ENCODE measurements around the gene TEX22. TPM values are rescaled to one million over a fixed set of nuclear protein-coding genes. Genes with fewer than 3 reads are reported as not detected.

The TEX22 gene, protein sequence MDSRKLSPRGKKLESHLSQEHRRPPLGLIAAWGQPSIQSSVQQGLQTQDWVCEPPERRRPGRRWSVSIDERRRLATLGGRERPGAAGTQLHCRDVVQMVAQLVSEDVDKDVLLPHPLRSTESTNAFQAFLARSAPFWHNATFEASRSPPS
- total RNA-seq (1 to 10 TPM; 1.7 to 3.0 TPM), polyA plus RNA-seq (ENCODE audit: insufficient read length in 6 of 6) (1 to 10 TPM in 5 of 6 donors, under 1 TPM in 1; 0.96 to 2.7 (median 1.3) TPM)
- long read RNA-seq, donor 1, result 0 reads
- long read RNA-seq, donor 2, result 0 reads
- long read RNA-seq, donor 3, result 0 reads
- long read RNA-seq, donor 4, result 0 reads
- long read RNA-seq, donor 5, result 0 reads
- long read RNA-seq, donor 6, partial matches to known transcripts, result 20 of 20 reads
- long read RNA-seq, donor 6, other reads (novel, unspliced or antisense), result 0 of 20 reads
- long read RNA-seq, donor 7, partial matches to known transcripts, result 0 of 1 reads
- long read RNA-seq, donor 7, other reads (novel, unspliced or antisense), result 0 of 1 reads
- long read RNA-seq, donor 8, result 0 reads
- long read RNA-seq, donor 9, result 0 reads
- long read RNA-seq, donor 10, partial matches to known transcripts, result 0 of 1 reads
- long read RNA-seq, donor 10, other reads (novel, unspliced or antisense), result 1 of 1 reads
- long read RNA-seq, donor 11, result 0 reads
- long read RNA-seq, donor 12, result 0 reads

DNA sequence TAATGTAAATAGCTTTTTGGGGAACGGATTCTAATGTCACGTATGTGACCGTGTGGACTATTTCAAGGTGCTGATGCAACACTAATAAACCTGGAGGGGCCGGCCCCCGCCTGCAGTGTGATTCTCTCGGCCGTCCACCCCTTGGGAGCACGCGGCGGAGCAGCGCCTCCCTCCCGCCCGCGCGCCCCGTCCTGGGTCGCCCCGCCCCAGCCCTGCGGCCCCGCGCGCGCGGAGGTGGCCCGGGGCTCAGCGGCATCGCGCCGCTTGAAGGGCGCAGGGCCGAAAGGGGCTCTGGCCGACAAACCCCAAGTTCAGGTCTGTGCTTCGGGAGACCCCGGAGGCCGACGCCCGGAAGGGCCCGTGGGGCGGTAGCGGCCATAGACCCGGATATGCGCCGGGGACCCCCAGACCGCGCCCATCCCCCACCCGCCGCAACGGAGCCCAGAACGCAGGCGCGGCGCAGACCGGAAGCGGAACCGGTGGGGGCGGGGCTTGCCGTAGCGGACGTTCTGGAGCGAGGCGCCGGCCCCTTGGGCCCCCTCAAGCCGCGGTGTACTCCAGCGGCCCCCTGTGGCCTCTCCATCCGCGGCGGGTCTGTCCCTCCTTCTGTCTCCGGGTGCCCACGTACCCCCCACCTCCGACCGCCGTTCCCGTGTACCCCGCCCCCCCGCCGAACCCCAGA lies at the start of gene TEX22:
Gene TEX22, plus strand, starts transcription at position 495 of the 682 bp plus-strand sequence. CDS start 803 bp downstream, outside the sequence.
- no peaks in the 10 kb centered on the region for H3K27me3 ChIP-seq
- H3K4me1 ChIP-seq, result peaks cover 13 to 48% of the 10 kb centered on the region in 2 donors
- peak; percentile 84 to 96 (median 90) for DNase-seq
- peak within 1 kb of the TSS; percentile 79 to 92 for H3K27ac ChIP-seq
- H3K4me3 ChIP-seq, result peak within 1 kb of the TSS; percentile 73 to 86
- ATAC-seq, result peak; percentile 95
- intact Hi-C loops (cut with DNase I), result no loop called here
- H3K9me3 ChIP-seq, result peaks cover 0 to 2% of the 10 kb centered on the region in 2 donors
- H3K36me3 ChIP-seq, result peaks cover 0 to 24% of the 10 kb centered on the region in 2 donors
- TF ChIP-seq, protein P1, sequence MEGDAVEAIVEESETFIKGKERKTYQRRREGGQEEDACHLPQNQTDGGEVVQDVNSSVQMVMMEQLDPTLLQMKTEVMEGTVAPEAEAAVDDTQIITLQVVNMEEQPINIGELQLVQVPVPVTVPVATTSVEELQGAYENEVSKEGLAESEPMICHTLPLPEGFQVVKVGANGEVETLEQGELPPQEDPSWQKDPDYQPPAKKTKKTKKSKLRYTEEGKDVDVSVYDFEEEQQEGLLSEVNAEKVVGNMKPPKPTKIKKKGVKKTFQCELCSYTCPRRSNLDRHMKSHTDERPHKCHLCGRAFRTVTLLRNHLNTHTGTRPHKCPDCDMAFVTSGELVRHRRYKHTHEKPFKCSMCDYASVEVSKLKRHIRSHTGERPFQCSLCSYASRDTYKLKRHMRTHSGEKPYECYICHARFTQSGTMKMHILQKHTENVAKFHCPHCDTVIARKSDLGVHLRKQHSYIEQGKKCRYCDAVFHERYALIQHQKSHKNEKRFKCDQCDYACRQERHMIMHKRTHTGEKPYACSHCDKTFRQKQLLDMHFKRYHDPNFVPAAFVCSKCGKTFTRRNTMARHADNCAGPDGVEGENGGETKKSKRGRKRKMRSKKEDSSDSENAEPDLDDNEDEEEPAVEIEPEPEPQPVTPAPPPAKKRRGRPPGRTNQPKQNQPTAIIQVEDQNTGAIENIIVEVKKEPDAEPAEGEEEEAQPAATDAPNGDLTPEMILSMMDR (IDR thresholded peaks at IDR 0.05), result no peak

DNA sequence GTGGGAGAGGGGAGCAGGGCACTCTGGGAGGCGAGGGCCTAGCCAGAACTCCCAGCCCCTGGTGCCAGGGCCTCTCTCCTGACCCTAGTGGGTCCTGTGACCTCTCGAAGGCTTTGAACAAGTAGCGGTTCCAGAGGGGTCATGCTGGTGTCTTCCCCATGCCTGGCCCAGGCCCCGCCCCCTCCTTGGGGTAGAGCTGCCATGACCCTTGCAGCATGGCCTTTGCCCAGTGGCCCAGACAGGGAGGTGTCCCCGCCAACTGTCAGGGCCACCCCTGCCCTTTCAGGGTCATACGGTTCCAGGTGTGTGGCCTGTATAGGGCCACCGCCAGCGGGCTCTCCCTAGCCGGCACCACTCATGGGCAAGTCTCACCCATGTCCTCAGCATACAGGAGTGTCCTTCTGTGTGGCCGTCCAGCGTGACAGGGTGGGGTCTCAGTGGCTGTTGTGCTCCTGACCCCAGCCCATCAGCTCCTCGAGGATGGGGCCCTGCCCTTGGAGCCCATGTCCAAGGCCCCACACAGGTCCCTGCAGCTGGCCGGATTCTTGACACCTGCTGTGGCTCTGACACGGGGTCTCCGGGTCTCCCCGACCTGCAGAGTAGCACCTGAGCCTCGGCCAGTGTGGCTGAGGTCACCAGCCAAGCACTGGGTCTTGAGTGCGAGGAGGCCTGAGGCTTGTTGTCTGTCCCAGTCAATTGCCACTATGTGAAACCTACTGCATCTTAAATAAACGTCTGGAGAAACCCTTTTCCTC lies 49.2 kb upstream of the TEX22 start:
- no peak for ATAC-seq
- Histone ChIP-seq H3K27me3 (no peaks in the 10 kb centered on the region), H3K9me3 (no peaks in the 10 kb centered on the region), H3K36me3 (peaks cover 0 to 28% of the 10 kb centered on the region in 2 donors), H3K27ac (no peak overlapping the region), H3K4me3 (no peak overlapping the region), H3K4me1 (peaks cover 5 to 6% of the 10 kb centered on the region in 2 donors)
- DNase-seq, result peak in 1 of 4 donors; percentile 75
- TF ChIP-seq, protein P1 (IDR thresholded peaks at IDR 0.05), result no peak
- intact Hi-C loops (cut with DNase I), result no loop called here

DNA sequence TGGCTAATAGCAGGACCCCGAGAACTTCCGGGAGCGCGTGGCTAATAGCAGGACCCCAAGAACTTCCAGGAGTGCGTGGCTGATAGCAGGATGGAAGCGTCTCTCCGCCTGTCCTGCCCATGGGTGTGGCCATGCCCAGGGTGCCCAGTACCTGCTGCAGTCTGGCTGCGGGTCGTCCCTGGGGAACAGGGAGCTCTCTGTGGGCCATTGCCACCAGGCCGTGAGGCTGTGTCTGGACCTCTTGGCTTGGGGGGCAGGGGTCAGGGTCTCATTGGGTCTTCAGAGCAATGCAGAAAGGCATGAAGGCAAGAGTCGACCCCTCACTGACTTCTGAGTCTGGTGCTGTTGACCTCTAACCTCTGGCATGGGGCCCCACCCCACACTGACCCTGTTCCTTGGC lies 48.3 kb upstream of the TEX22 start:
- ATAC-seq (no peak), DNase-seq (no peak)
- peaks cover 5 to 6% of the 10 kb centered on the region in 2 donors for H3K4me1 ChIP-seq
- no peak overlapping the region for H3K4me3 ChIP-seq
- TF ChIP-seq, protein P1 (IDR thresholded peaks at IDR 0.05), result no peak
- intact Hi-C loops (cut with DNase I), result loop anchor here in 1 of 2 donors (5.0 to 10.0 kb wide), 2 partner anchors 148 to 255 kb away; no protein-coding TSS in a partner anchor
- peaks cover 0 to 36% of the 10 kb centered on the region in 2 donors for H3K36me3 ChIP-seq
- no peaks in the 10 kb centered on the region for H3K27me3 ChIP-seq
- H3K9me3 ChIP-seq, result no peaks in the 10 kb centered on the region
- H3K27ac ChIP-seq, result no peak overlapping the region

DNA sequence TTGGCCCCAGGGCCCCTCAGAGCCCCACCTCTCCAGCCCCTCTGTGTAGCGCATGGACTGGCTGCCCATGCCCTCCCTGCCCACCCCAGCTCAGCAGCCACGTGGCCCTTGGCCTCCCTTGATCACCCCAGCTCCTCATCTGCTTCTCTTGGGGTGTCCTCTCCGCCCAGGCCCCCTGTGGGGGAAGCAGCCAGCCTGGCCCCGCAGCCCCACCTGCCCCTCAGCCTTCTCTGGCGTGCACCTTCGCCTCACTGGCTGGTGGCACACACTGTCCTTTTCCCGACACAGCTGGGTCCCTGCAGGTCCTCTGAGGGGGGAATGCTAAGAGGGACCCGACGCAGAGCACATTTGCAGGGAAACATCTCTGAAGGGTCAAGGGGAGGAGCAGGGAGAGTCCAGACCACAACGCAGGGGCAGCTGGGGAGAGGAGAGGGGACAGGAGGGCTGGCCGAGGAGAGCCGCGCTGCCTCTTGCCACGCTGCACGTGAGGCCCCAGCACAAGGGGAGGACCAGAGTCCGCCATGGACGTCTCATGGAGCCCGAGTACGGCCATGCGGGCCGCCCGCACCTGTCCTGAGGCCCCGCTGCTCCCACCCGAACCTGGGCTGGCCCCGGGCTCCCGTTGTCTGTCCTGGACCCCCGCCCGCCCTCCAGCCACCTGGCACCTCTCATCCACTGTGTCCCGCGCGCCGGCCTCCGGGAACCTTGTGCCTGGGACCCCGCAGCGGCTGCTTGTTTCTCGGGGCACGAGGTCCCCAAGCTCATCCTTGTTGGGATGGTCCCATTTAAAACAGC lies 47.7 kb upstream of the TEX22 start:
- peak in 1 of 4 donors; percentile 80 for DNase-seq
- peaks cover 0 to 43% of the 10 kb centered on the region in 2 donors for H3K36me3 ChIP-seq
- H3K4me1 ChIP-seq, result peaks cover 5 to 6% of the 10 kb centered on the region in 2 donors
- H3K9me3 ChIP-seq, result no peaks in the 10 kb centered on the region
- no peak overlapping the region for H3K4me3 ChIP-seq
- intact Hi-C loops (cut with DNase I), result loop anchor here in 1 of 2 donors (5.0 to 10.0 kb wide), 2 partner anchors 148 to 256 kb away; no protein-coding TSS in a partner anchor
- TF ChIP-seq, protein P1 (IDR thresholded peaks at IDR 0.05), result no peak
- H3K27me3 ChIP-seq, result no peaks in the 10 kb centered on the region
- H3K27ac ChIP-seq, result no peak overlapping the region
- ATAC-seq, result no peak

Measured in left lung (tissue), 14 donors.